GM21786 (cell line): ENCODE measurements around the gene CCNYL1.
A peak's percentile ranks its signal among the peaks of the same experiment; 100 is the strongest.
"Not testable (repeated sequence)": the region's sequence is repeated elsewhere in the genome, so short reads cannot be mapped to it uniquely, and the experiment has no call there.

Experiments used
- ATAC-seq: cut with Tn5 transposase; IDR thresholded peaks from one replicate; pipeline ENCODE4 v1.9.1; 2021; ENCODE audit not compliant: unreplicated experiment

Gene CCNYL1

DNA sequence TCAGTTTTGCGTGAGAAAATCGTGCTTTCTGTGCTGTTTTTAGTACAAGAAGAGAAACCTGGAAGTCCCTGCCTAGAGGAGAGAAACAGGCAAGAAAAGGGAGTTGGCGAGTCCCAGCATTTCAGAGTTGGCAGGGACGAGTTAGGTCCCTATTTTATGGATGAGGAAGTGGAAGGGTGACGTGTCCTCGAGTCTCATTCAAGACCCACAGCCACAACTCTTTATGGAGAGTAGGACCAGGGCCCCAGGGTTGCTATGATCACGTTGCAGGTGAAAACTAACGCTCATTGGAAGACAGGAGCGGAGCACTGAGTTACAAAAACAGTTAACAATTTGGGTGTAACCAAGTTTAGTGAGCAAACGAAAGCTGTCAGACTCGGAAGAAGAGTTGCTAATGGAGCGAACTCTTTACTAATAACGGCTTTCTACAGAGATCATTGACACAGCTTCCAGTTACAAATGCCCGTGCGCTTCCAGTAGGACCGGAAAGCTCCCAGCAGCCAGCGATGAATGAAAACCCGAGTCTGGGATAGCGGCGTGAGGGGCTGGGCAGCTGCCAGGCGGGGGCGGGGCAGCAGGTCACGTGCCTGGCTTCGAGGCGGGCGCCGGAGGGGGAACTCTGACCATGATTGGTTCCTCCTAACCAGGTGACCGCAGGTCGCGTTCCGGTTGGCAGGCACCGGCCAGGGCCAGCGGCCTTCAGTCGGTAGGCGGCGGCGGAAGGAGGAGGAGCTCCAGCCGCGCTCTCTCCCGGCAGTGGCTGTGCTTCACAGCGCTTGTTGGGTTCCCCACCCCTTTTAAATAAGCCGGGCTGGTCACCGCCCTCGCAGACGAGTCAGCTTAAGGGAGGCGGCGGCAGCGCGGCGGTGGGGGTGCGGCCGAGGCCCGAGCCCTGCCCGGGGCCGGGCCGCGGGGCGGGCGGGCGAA, at the start of gene CCNYL1:
CCNYL1 (plus strand) TSS at position 827 of the 927 bp plus-strand sequence. CDS start 257 bp downstream, outside the sequence.
- peak; percentile 92 for ATAC-seq

DNA sequence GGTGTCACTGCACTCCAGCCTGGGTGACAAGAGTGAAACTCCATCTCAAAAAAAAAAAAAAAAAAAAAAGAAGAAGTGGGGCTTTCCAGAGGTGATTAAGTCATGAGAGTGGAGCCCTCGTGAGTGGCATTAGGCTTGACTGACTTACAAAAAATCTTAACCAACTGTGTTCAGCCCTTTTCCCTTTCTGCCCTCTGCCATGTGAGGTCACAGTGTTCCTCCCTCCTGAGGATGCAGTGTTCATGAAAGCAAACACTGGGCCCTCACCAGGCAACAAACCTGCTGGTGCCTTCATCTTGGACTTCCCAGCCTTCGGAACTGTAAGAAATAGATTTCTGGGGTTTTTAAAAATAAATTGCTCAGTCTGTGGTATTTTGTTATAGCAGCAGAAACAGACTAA, 49.2 kb upstream of the CCNYL1 start:
- ATAC-seq, result peak; percentile 93

DNA sequence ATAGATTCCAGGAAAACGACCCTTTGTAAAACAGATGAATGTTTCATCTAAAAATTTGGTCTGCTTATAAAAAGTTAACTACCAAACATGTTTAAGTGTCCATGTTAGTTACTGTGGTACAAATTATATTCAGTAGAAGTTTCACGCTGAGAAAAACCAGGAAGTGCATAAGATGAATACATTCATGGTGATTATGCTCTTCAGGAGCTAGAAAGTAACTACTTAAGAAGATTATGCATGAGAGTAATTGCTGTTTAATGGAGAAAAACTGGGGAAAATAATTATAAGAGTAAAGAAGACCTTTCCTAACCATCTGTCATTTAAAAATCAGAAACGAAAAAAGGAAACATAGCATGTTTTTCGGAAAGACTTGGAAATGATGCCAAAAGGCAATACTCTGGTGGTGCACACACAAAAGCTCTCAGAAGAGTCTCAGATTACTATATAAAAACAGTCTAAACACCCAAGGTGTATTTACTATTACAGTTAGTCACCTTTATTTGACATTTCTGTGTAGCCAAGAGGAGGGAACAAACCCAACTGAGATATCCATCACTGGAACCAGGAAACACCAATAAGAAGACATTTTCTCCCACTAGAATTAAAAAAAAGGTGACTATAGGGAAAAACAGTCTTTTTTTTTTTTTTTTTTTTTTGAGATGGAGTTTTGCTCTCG, 47.4 kb upstream of the CCNYL1 start:
- ATAC-seq, result no peak

GRCh38 chr2:207670887-207671286, 40.6 kb upstream of the CCNYL1 start:
- no peak for ATAC-seq

DNA sequence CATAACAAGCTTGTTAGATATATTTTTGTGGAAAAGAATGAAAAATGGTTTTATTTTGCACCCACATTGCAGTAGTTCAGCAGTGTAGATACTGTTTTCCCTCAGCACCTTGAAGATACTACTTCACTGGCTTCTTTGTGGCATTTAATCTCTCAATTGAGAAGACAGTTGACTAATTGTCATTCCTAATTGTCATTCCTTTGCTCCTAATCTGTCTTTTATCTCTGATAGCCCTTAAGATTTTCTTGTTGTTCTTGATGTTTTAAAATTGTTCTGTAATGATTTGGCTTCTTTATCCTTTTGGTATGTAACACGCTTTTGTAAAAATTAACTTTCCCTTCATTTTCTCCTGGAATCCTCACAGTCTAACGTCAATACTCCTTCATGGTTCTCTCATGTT, 38.0 kb upstream of the CCNYL1 start:
- no peak for ATAC-seq

DNA sequence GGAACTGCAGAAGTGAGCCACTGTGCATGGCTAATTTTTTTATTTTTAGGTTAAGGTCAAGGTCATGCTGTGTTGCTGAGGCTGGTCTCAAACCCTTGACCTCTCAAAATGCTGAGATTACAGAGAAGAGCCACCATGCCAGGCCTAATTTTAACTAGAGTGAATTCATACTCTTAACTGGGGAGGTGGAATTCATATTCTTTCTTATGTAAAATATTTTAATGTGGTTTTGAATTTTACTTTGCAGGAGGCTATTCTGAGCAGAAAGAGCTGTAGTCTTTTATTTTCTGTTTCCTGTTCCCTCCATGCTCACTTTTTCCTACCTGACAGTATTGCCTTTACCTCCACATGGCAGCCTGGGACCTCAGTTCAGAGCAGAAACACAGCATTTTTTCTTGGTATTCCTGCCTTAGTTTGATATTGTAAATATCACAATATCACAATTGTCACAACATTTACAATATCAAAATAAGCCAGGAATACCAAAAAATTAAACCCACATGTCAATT, 37.1 kb upstream of the CCNYL1 start:
- ATAC-seq, result no peak

DNA sequence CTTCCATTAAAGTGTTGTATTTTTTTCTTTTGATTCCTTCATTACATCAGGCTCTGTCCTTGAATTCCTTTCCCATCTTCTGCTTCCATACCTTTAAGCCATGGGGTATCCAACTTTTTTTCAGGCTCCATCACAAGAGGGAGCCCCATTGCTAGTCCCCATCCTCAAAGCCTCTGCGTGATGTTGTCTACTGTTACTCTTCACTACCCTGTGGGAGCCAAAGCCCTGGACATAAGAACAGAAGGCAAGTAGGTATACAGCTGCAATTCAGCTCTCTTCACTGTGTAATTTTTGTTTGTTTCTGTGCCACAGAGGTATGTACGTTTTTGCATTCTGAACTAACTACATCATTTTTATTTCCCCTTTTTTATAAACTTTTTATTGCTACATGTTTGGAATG, 36.6 kb upstream of the CCNYL1 start:
- no peak for ATAC-seq

DNA sequence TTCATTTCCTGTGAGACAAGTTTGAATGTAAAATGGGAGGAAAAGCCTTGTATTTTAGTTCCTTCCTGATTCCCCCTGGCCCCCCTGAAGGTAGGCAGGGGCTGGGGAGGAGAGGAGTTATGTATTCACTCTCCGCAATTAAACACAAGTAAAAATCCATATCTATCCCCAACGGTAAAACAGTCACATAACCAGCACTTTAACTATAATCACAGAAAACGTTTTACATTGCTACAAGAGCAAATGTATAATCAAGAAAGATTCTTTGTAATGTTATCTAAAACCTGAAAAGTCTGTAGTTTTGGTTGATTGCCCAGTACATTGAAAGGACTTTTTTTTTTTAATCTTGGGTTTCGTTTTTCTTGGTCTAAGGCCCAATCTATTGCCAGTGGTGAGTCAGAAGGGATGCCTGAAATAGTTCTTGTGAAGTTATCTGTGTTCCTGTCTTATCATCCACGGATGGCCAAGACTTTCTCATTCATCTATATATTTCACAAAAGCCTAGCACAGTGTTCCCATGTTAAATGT, 34.5 kb upstream of the CCNYL1 start:
- no peak for ATAC-seq

- ATAC-seq, result no peak
Observed at GRCh38 chr2:207681431-207681830, 30.0 kb upstream of the CCNYL1 start.

DNA sequence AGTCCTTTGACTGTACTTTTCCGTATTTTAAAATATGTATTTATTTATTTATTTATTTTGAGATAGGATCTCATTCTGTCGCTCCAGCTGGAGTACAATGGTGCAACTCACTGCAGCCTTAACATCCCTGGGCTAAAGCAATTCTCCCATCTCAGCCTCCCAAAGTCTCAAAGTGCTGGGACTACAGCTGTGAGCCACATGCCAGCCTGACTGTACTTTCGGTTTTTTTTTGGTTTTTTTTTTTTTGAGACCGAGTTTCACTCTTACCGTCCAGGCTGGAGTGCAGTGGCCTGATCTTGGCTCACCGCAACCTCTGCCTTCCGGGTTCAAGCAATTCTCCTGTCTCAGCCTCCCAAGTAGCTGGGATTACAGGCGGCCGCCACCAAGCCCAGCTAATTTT, 28.9 kb upstream of the CCNYL1 start:
- ATAC-seq, result no peak

GRCh38 chr2:207683438-207683837, 28.0 kb upstream of the CCNYL1 start:
- no peak for ATAC-seq

- no peak for ATAC-seq
Observed at GRCh38 chr2:207683879-207684627, 27.4 kb upstream of the CCNYL1 start.

DNA sequence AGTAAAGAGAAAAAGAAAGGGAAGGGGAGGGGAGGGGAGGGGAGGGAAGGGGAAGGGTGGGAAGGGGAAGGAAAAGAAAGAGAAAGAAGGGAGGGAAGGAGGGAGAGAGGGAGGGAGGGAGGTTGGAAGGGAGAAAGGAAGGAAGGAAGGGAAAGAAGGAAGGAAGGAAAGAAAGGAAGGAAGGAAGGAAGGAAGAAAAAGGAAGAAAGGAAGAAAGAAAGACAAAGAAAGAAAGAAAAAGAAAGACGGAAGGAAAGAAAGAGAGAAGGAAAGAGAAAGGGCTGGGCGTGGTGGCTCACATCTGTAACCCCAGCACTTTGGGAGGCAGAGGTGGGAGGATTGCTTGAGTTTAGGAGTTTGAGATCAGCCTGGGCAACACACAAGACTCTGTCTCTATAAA, 24.6 kb upstream of the CCNYL1 start:
- no peak for ATAC-seq

GRCh38 chr2:207688597-207688996, 22.8 kb upstream of the CCNYL1 start:
- ATAC-seq, result no peak

GRCh38 chr2:207690845-207691461, 20.5 kb upstream of the CCNYL1 start:
- ATAC-seq, result not testable (repeated sequence)

- no peak for ATAC-seq
Observed at GRCh38 chr2:207692206-207693065, 19.0 kb upstream of the CCNYL1 start.

- no peak for ATAC-seq
Observed at GRCh38 chr2:207693641-207694249, 17.7 kb upstream of the CCNYL1 start.

GRCh38 chr2:207694811-207695281, 16.6 kb upstream of the CCNYL1 start:
- ATAC-seq, result peak; percentile 68

GRCh38 chr2:207695293-207695692, 16.1 kb upstream of the CCNYL1 start:
- ATAC-seq, result no peak
